Urinary bladder (tissue), 4 donors: ENCODE measurements around the gene CASZ1. TPM values are rescaled to one million over a fixed set of nuclear protein-coding genes. Genes with fewer than 3 reads are reported as not detected.

ENCODE experiments used
- DNase-seq: peaks from one replicate; pipeline ENCODE4 v3.0.0-alpha.2; 2015; ENCODE audit errors: extremely low spot score
- H3K27ac ChIP-seq: one replicate; pipeline ENCODE4 v1.5.1; 2013; ENCODE audit warnings: low read depth, mild to moderate bottlenecking, moderate library complexity
- H3K36me3 ChIP-seq: one replicate; pipeline ENCODE4 v1.6.1; 2013; ENCODE audit warnings: mild to moderate bottlenecking, moderate library complexity; ENCODE audit not compliant: insufficient read depth
- H3K4me1 ChIP-seq: one replicate; pipeline ENCODE4 v1.6.1; 2013; ENCODE audit warnings: mild to moderate bottlenecking, moderate library complexity; ENCODE audit not compliant: insufficient read depth
- H3K4me3 ChIP-seq: one replicate; pipeline ENCODE4 v1.5.1; 2013; ENCODE audit warnings: low read depth, low read length
- WGBS: extraction: QIAGEN DNeasy Blood & Tissue Kit; methylation state at CpG from one replicate; pipeline ENCODE4 v1.1.7; 2013; 5-methylcytosine and 5-hydroxymethylcytosine counted together
- polyA plus RNA-seq: library from polyadenylated mRNA; stranded (reverse); fragments of 200-250 nt; gene quantifications from one replicate; pipeline ENCODE4 v1.2.3, GENCODE V29; 2013
- total RNA-seq: library from RNA; depleted of rRNA; stranded (reverse); fragments of >200 nt; gene quantifications from one replicate; pipeline ENCODE4 v1.2.3, GENCODE V29; 2014
- donor health status: healthy with polysubstance abuse.
- donor health status: healthy.

Gene CASZ1
- total and polyA plus RNA-seq, 2 donors = 10.6 to 19.4 TPM

DNA sequence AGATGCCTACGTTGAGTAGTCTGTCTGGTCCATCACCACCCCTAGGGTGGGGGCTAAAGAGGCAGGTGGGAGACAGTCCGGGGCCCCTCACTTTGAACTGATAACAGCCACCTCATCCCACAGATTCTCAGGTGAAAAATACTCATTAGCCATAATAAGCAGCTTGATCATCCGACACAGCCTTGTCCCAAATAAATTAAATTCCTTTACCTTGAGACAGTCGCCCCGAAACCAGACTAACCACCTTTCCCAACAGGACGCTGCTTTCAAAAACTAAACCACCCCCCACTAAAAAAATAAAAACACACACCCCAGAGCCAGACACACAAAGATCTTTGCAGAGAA lies 103.3 kb downstream of the CASZ1 start:
- Histone ChIP-seq H3K4me3 (no peak overlapping the region), H3K4me1 (peaks cover under 1% of the 10 kb centered on the region), H3K36me3 (no peaks in the 10 kb centered on the region), H3K27ac (no peak overlapping the region)
- DNase-seq = no peak
- 57% methylated on average over 6 of the region's 6 CpGs for WGBS

DNA sequence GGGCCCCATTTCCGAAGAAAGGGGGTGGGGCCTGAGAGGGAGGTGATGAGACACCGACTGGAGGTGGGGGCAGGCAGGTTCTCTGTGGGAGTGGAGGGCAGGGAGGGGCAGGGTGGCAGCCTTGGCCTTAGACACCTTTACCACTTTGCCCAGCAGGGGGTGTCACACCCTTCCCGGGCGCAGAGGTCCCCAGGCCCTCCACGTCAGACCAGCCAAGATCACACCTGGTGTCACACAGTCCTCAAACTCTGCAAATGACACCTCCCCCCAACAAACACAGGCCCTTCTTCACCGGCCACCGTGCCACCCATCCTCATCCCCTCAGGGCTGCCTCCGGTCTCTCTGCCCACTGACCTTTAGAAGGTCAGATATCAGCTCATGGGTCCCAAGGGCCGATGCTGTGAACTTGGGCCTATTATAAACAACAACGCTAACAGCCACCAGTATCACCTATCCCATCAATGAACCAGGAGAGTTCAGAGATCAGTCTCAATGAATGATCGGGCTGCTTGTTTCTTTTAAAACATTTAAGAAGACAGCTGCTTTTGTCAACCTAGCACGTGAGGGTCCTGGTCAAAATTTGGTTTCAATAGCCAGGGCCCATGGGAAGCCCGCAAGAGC lies 103.9 kb downstream of the CASZ1 start:
- DNase-seq = no peak
- Histone ChIP-seq H3K4me1 (peaks cover 2% of the 10 kb centered on the region), H3K36me3 (no peaks in the 10 kb centered on the region), H3K27ac (no peak overlapping the region), H3K4me3 (no peak overlapping the region)
- 55% methylated on average over 13 of the region's 13 CpGs for WGBS

DNA sequence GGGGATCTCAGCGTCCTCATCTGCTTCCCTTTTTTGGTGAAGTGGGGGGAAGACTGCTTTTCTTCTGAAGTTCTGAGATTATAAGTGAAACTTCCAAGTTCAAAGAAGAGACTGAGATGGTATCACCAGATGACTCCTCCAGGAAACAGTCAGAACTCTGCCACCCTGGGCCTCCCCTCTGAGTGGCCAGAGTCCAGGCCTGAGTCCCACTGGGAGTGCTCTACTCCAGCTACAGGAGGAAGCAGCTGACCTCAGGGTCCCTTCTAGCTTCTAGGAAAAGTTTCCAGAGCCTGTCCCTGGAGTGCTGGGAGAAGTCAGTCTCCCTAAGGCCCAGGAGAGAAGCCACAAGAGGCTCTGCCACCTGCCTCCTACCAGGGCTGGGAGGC lies 104.7 kb downstream of the CASZ1 start:
- H3K4me1 ChIP-seq = peaks cover 2% of the 10 kb centered on the region
- no peak for DNase-seq
- H3K27ac ChIP-seq = no peak overlapping the region
- no peak overlapping the region for H3K4me3 ChIP-seq
- H3K36me3 ChIP-seq = no peaks in the 10 kb centered on the region
- WGBS = 54% methylated on average over 1 of the region's 1 CpG

DNA sequence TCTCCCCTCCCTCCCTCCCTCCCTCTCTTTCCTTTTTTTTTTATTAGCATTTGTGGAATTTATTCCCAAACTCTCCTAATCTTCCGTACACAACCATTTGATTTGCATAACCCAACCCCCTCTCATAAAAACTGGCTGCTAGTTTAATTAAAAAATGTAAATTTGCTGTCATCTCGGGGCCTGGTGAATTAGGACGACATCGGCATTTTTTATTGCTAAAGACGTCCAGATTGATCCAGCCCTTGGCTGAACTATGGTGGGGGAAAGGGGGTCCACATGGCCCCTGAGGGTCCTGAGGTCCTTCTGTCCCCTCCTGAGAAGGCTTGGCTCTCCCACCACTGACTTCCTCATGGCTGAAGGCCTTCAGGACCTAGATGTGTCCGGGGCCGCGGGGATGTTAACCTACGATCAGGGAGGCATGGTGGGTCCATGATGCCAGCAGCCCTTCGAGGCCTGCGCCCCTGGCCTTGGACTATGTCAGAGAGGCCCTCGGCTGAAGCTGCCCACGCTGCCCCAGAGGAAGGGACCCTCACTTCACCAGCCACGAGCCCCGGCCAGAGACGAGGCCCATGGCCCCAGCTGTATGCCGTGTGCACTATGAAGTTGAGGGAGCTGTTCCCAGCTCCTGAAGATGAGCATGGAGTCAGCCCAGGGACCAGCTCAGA lies 105.2 kb downstream of the CASZ1 start:
- Histone ChIP-seq H3K36me3 (no peaks in the 10 kb centered on the region), H3K27ac (no peak overlapping the region), H3K4me3 (no peak overlapping the region), H3K4me1 (peaks cover 2% of the 10 kb centered on the region)
- no peak for DNase-seq
- 83% methylated on average over 17 of the region's 17 CpGs for WGBS

DNA sequence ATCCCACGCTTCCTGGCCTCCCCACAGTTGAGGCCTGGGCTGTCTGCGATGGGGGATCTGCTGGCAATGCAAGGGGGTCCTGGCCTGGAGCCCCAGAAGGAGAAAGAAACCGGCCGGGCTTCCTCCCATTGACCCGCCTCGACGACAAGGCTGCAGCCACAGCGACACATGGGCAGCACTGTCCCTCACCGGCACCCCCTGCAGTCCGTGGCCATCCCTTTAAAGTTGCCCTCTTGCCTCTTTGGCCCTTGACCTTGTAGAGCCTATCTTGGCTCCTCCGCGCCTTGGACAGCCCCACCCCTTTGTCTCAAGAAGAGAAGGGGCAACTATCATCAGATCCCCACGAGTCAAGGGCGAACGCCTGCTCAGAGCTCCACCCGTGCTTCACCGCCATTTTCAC lies 106.0 kb downstream of the CASZ1 start:
- no peak overlapping the region for H3K27ac ChIP-seq
- 95% methylated on average over 17 of the region's 17 CpGs for WGBS
- DNase-seq = no peak
- no peak overlapping the region for H3K4me3 ChIP-seq
- H3K36me3 ChIP-seq = no peaks in the 10 kb centered on the region
- H3K4me1 ChIP-seq = peaks cover 6% of the 10 kb centered on the region

DNA sequence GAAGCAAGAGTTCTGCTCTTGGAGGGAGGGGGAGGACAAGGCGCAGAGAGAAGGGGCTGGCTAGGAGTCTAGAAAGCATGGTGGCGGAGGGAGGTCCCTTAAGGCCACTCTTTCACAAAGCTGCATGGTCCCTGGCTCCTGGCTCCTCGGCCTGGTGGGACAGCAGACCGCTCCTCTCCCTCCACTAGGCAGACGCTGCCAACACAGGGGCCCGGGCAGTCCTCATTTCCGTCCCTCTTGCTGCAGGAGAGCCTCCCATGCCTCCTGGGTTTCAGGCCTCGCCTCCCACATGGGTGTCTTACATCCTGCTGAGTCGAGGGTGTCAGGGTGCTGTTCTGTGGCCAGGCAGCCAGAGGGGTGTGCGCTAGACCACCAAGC lies 108.0 kb downstream of the CASZ1 start:
- DNase-seq = no peak
- 74% methylated on average over 10 of the region's 10 CpGs for WGBS
- Histone ChIP-seq H3K36me3 (no peaks in the 10 kb centered on the region), H3K27ac (no peak overlapping the region), H3K4me1 (peaks cover 6% of the 10 kb centered on the region), H3K4me3 (no peak overlapping the region)

DNA sequence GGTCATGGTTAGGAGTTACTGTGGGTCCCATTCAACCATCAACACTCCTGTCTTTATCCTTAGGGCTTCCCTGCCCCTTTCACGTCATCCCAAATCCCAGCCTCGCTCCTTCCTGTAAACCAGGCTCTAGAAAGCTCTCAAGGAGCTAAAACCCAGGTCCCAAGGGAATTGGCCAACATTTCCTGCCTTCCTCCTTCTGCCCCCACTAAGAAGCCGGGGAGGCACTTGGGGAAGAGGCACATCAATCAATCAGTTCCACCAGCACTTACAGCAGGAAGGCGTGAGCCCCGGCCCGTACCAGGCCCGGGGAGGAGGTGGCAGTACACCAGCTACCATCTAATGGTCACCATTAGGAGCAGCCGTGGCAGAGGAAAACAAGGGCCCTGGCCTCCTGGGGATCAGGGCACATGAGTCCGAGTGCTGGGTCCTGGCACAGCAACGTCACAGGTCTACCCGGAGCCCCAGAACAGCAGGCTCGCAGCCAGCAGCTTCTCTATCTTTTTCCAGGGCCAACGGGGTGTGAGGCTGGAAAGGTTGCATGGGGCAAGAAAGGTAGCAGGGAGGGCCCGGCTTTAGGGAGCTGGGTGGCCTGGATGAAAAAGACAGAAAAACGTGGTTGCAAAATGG lies 108.6 kb downstream of the CASZ1 start:
- H3K27ac ChIP-seq = peak overlapping the region; percentile 54
- DNase-seq = no peak
- no peak overlapping the region for H3K4me3 ChIP-seq
- peaks cover 6% of the 10 kb centered on the region for H3K4me1 ChIP-seq
- 63% methylated on average over 15 of the region's 15 CpGs for whole genome bisulfite sequencing
- no peaks in the 10 kb centered on the region for H3K36me3 ChIP-seq

DNA sequence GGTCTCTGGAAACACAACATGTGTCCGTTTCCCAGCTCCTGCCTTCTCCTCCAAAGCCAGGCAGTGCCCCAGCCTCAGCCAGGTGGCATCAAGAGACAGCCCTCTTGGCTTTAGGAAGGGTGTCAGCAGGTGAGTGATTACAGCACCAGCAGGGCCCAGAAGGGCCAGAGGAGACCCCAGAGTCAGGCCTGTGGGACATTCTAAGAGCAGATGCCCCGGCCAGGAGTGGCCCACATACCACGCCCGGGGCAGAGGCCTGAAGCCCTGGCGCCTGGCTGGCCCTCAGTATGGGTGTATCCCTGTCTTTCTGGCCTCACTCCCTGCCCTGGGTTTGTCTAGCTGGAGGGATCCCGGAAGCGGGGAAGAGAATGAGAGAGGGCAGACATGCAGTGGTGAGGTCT lies 109.2 kb downstream of the CASZ1 start:
- WGBS = 62% methylated on average over 7 of the region's 7 CpGs
- DNase-seq = no peak
- H3K4me1 ChIP-seq = peaks cover 6% of the 10 kb centered on the region
- no peak overlapping the region for H3K4me3 ChIP-seq
- no peaks in the 10 kb centered on the region for H3K36me3 ChIP-seq
- H3K27ac ChIP-seq = peak overlapping the region; percentile 54

DNA sequence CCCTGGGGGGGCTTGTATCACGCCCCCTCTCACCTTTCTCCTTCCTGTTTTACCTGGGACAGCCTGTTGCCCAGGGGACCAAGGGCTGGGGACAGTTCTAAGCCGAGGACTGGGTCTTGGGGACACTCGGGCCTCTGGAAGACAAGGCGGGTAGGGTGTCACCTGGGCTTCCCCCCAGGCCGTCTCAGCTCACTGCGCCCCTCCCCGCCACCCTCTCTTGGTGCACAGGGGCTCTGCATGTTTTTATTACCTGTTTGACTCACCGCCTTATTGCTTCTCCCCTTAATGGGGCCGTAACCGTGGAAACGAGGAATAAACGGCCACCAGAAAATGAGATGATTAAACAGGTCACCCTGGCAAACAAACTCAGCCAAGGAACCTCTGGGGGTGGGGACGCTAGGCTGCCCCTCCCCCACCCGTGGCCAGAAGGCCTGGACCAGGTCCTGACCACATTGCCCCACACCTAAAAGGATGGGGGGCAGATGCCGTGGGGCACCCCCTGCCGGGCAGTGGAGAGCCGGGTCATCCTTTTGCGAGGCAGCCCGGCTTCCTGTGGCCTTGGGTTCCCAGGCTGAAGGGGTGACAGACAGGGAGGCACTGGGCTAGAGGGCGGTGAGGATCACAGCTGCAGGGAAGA lies 109.9 kb downstream of the CASZ1 start:
- H3K4me3 ChIP-seq = no peak overlapping the region
- H3K4me1 ChIP-seq = peaks cover 6% of the 10 kb centered on the region
- H3K36me3 ChIP-seq = no peaks in the 10 kb centered on the region
- H3K27ac ChIP-seq = peak overlapping the region; percentile 14
- DNase-seq = no peak
- 50% methylated on average over 20 of the region's 20 CpGs for WGBS

DNA sequence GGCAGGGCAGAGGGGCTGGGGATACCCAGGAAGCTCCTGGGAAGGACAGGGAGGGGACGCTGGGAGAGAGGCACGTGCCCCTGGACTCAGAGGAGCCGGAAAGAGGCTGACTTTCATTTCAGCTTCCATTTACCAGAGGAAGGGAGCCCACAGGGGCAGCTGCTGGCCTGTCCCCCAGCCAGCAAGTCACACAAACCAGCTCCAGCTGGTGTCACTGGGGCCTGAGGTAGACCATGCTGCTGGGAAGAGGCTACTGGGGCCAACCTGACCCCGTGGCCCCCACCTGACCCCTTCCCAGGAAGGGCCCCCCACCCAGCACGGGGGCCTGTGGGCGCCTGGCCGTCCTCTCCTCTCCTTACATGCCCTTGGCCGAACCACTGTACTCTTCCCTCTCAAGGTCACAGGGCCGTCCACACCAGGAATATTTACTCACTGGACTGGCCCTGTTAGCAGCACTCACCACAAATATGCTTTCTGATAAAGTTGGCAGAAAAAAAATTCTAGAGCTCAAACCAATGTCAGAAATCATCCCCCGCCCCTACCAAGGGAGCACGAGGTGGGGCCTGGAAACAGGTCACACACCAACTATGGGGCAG lies 110.5 kb downstream of the CASZ1 start:
- Histone ChIP-seq H3K27ac (no peak overlapping the region), H3K36me3 (no peaks in the 10 kb centered on the region), H3K4me3 (no peak overlapping the region), H3K4me1 (peaks cover 6% of the 10 kb centered on the region)
- 33% methylated on average over 11 of the region's 11 CpGs for WGBS
- DNase-seq = no peak

DNA sequence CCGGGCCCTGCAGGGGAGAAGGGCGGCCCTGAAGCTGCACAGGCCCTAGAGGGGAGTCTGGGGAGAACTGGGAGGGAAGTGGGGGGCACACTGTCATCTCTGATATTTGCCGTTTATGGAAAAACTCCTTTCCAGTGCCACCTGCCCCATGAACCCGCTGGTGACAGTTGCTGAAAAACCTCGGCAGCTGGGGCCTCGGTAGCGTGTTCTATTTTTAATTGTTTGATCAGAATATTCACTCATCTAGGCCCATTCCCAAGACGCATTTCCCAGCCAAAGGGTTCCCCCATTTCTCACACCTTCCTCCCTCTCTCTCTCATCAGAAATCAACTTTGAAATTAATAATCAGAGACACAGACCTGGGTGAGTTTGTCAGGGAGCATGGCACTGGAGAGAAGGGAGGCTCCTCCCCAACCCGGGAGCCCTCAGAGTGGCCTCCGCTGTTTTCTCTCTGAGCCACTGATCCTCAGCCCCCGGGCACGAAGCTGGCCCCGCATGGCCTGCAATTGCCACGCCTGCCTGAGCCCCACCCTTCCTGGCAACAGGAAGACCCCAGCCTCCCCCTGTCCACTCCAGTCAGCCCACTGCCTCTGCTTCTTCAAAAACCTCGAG lies 111.1 kb downstream of the CASZ1 start:
- DNase-seq = no peak
- Histone ChIP-seq H3K36me3 (no peaks in the 10 kb centered on the region), H3K4me1 (peaks cover 6% of the 10 kb centered on the region), H3K27ac (no peak overlapping the region), H3K4me3 (no peak overlapping the region)
- 51% methylated on average over 15 of the region's 15 CpGs for WGBS

DNA sequence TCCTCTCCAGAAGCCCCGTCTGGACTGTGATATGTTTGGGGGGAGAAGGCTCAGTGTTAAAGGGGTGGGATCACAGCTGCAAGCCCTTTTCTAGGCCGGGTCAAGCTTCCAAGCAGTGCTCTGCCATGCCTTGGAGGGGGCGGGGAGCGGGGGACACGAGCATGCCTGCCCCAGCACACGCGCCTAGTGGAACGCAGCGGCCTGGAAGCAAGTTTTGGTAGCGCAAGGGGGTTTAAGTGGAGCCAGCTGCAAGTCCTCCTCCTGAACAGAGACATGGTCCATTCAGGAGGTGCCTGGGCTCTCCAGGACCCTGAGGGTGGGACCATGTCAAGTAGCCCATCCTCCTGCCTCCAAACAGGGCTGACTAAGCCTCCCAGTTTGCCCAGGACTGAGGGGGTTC lies 112.2 kb downstream of the CASZ1 start:
- H3K4me3 ChIP-seq = no peak overlapping the region
- WGBS = 68% methylated on average over 10 of the region's 10 CpGs
- DNase-seq = no peak
- no peaks in the 10 kb centered on the region for H3K36me3 ChIP-seq
- H3K4me1 ChIP-seq = peaks cover 8% of the 10 kb centered on the region
- no peak overlapping the region for H3K27ac ChIP-seq

DNA sequence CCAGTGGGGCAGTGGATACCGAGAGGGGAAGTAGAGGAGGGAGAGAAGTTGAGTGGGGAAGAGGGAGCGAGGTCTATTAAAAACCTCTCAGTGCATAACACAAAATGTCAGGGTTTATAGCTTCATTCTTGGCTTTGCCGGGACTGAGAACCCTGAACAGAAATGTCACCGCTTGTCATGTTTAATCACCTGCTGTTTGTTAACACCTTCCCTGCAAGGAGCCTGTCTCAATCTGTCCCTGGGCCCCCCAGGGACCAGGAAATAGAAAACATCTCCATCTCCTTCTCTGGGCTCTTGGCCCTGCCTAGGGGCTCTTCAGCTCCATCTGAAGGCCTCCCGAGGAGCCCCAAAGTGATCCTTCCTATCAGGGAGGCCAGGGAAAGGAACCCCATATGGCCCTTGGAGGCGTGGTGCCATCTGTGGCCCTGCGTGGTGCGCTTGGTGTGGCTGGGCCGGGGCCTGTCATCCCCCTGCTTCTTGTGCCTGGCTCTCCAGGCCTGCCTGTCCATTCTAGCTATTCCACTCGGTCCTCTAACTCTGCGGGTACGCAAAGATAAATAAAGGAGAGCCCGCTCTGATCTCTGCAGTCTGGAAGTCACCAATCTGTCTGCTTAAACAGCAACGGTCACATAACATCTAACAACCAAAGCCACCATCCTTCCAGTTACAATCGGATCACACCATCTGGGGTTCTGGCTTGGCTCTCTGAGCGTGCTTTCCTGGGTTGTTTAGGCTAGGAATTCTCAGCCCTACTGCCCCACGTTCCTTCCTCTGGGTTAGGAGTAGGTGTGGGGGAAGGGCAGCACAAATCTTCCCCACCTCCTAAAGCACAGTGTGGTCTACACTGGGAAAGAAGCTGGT lies 113.8 kb downstream of the CASZ1 start:
- peaks cover 6% of the 10 kb centered on the region for H3K4me1 ChIP-seq
- H3K36me3 ChIP-seq = no peaks in the 10 kb centered on the region
- no peak overlapping the region for H3K4me3 ChIP-seq
- no peak for DNase-seq
- 41% methylated on average over 17 of the region's 17 CpGs for WGBS
- peak overlapping the region; percentile 5 for H3K27ac ChIP-seq
